GM06990 (cell line): ENCODE measurements around the gene CAMSAP1.

Experiments used
- DNase-seq: peaks from one replicate; pipeline ENCODE4 v3.0.0-alpha.2; 2011; ENCODE audit not compliant: insufficient read length; ENCODE audit errors: extremely low read depth
- H3K27me3 ChIP-seq: replicated peaks from 2 replicates; pipeline ENCODE4 v1.6.0; 2011; ENCODE audit warnings: low read length; ENCODE audit not compliant: control insufficient read depth, insufficient read depth
- H3K36me3 ChIP-seq: 2 replicates; pipeline ENCODE4 v1.5.1; 2011; ENCODE audit warnings: low read length; ENCODE audit not compliant: control insufficient read depth, insufficient read depth
- H3K4me3 ChIP-seq: replicated peaks from 2 replicates; pipeline ENCODE4 v1.5.1; 2011; ENCODE audit warnings: low read depth, mild to moderate bottlenecking, control low read depth, low read length
- CTCF ChIP-seq: IDR thresholded peaks from 2 replicates; pipeline ENCODE4 v1.5.1; 2011; ENCODE audit warnings: low read length, control low read depth, mild to moderate bottlenecking, inconsistent platforms; ENCODE audit not compliant: insufficient read depth, poor library complexity, severe bottlenecking

Gene CAMSAP1

GRCh38 chr9:135775911-135776310, 131.4 kb downstream of the CAMSAP1 start:
- DNase-seq = no peak
- Histone ChIP-seq H3K27me3 (no peaks in the 10 kb centered on the region; the same call in 1 of the 2 replicates), H3K36me3 (no peaks in the 10 kb centered on the region), H3K4me3 (no peak overlapping the region)
- TF ChIP-seq CTCF = no peak

DNA sequence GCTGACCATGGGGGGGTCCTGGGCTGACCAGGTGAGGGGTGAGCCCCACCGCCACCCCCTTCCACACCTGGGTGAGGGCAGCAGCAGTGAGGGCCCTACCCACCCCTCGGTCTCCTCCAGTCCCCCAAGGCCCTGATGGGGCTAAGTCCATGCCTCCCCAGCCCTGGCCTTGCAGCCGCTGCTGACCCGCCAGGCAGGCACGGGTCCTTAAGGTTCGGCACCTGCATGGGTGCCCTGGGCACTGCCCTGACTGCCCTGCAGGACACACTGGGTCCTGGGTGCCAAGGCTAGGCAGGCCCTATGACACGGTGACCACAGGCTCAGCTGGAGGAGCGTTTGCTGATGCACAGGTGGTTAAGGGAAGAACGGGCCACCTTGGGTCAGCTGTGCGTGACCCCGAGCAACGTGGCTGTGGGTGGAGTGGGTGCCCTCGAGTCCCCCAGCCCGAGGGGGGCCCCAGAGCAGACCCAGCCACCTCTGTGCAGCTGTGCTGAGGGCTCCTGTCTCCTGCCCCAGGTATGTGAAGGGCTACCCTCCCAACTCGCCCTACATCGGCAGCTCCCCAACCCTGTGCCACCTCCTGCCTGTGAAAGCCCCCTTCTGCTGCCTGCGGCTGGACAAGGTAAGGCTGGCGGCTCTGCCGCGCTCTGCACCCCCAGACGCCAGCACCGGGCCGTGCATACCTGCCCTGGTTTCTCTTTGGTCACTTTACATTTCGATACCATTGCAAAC, 132.4 kb downstream of the CAMSAP1 start:
- DNase-seq = no peak
- Histone ChIP-seq H3K4me3 (no peak overlapping the region), H3K36me3 (no peaks in the 10 kb centered on the region), H3K27me3 (no peaks in the 10 kb centered on the region; the same call in 1 of the 2 replicates)
- TF ChIP-seq CTCF = no peak

- Histone ChIP-seq H3K4me3 (no peak overlapping the region), H3K27me3 (no peaks in the 10 kb centered on the region; the same call in 1 of the 2 replicates), H3K36me3 (no peaks in the 10 kb centered on the region)
- TF ChIP-seq CTCF = no peak
- no peak for DNase-seq
Measured at GRCh38 chr9:135774239-135774747, 133.1 kb downstream of the CAMSAP1 start.

DNA sequence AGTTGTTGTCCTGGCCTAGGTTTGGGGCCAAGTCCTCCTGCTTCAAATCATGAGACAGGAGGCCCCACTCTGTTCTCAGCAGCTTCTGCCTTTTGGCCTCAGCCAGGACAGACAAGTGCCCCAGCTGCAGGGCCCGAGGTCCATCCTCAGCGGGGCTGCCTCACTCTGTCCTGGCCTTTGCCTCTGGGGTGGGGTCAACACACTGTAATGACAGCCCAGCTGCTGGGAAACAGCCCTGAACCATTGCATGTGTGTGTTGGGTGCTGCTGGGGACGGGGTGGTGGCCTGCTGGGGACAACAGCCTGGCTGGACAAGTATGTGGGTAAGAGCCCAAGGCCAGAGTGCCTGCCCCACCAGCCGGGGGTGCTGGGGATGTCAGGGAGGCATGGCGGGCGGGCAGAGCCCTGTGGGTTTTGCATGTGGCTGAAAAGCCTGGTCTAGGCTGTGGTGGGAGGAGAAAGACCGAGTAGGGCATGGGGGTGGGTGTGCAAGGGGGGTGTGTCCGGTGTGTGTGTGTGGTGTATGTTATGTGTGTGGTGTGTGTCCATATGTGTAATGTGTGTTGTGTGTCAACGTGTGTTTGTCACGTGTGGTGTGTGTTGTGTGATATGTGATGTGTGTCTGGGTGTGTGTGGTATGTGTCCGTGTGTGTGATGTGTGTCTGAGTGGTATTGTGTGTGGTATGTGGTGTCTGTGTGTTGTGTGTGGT, 133.7 kb downstream of the CAMSAP1 start:
- Histone ChIP-seq H3K27me3 (no peaks in the 10 kb centered on the region; the same call in 1 of the 2 replicates), H3K4me3 (no peak overlapping the region), H3K36me3 (no peaks in the 10 kb centered on the region)
- no peak for TF ChIP-seq CTCF
- DNase-seq = no peak

DNA sequence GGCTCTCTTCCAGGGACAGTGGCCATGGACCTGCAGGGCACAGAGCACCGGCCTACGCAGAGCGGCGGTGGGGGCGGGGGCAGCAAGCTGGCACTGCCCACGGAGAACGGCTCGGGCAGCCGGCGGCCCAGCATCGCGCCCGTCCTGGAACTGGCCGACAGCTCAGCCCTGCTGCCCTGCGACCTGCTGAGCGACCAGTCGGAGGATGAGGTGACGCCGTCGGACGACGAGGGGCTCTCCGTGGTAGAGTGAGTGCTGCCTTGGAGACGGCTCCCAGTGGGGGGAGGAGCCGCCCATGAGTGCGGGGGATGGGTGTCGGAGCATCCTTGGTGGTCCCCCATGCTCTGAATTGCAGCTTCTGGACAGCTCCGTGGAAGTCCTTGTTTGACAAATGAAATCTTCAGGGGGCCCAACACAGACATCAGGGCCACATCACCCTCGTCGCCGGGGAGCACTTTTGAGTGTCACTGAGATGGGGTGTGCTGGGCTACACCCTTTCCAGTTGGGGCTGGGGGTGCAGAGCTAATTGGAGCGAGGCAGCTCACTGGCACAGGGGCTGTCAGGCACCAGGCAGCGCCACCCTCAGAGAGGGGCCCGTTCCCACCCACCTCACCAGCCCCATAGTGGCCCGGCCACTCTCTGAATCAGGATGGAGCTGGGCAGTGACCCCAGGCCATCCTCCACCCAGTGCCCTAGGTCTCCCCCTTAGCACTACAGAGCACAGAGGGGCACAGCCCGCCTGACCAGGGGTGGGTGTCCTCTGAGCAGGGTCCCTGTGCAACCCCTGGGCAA, 134.4 kb downstream of the CAMSAP1 start:
- TF ChIP-seq CTCF = no peak
- no peak for DNase-seq
- Histone ChIP-seq H3K36me3 (no peaks in the 10 kb centered on the region), H3K27me3 (no peaks in the 10 kb centered on the region; the same call in 1 of the 2 replicates), H3K4me3 (no peak overlapping the region)
